B cell (primary cell): ENCODE results near the gene USH1C. TPM values are rescaled to one million over a fixed set of nuclear protein-coding genes. Genes with fewer than 3 reads are reported as not detected.

Experiments
- ATAC-seq: fragments of 200-7000 bp; cut with Tn5 transposase; one replicate; pipeline ENCODE4 v1.10.0; 2021; ENCODE audit warnings: low read depth, mild to moderate bottlenecking, moderate number of reproducible peaks, moderate library complexity
- CTCF ChIA-PET: fragments of 350-600 bp; sonication (Branson Sonifier 250); formaldehyde crosslinking; loops from one replicate; lab custom pipeline; 2021; ENCODE audit warnings: antibody characterized with exemption, inconsistent platforms; lab: Charles Lee
- POLR2A ChIA-PET: fragments of 350-600 bp; sonication (Branson Sonifier 250); formaldehyde crosslinking; loops from one replicate; lab custom pipeline; 2021; ENCODE audit warnings: antibody characterized with exemption; lab: Charles Lee
- DNase-seq: peaks from one replicate; pipeline ENCODE4 v3.0.0; 2013
- H2AFZ ChIP-seq: 2 replicates; pipeline ENCODE4 v1.6.1; 2012; ENCODE audit warnings: mild to moderate bottlenecking, low read depth, low read length; ENCODE audit not compliant: insufficient read depth, poor library complexity, severe bottlenecking
- H3K27ac ChIP-seq, 2 donors: 1 replicate in 1 of 2; 2 replicates in 1 of 2; pipeline ENCODE4 v1.5.1; 2012 to 2013; ENCODE audit warnings: low read length in 2 of 2, mild to moderate bottlenecking in 2 of 2, moderate library complexity in 1 of 2
- H3K27me3 ChIP-seq, 4 experiments: fragments of 200-600 bp in 1 of 4; sonication (generic) in 1 of 4; replicated peaks in 1 of 4; 1 replicate in 2 of 4; 2 replicates in 2 of 4; pipeline versions ENCODE4 v1.6.1 to v1.7.0; 2013 to 2016; ENCODE audit warnings: low read length in 3 of 4, mild to moderate bottlenecking in 2 of 4, mixed read lengths in 1 of 4, moderate library complexity in 1 of 4; ENCODE audit not compliant: insufficient read depth in 4 of 4, control insufficient read depth in 3 of 4; ENCODE audit errors: control extremely low read depth in 1 of 4
- H3K36me3 ChIP-seq, 2 experiments: replicated peaks in 1 of 2; 1 replicate in 1 of 2; 2 replicates in 1 of 2; pipeline versions ENCODE4 v1.6.1 to v1.7.1; 2013; ENCODE audit warnings: low read length in 1 of 2; ENCODE audit not compliant: insufficient read depth in 2 of 2, control insufficient read depth in 1 of 2; ENCODE audit errors: control extremely low read depth in 1 of 2, extremely low read depth in 1 of 2
- H3K4me1 ChIP-seq, 2 donors: fragments of 200-600 bp in 1 of 2; sonication (generic) in 1 of 2; 1 replicate in 1 of 2; 2 replicates in 1 of 2; pipeline versions ENCODE4 v1.5.1 to v1.6.1; 2013 to 2017; ENCODE audit warnings: low read length in 2 of 2; ENCODE audit not compliant: control insufficient read depth in 2 of 2, insufficient read depth in 2 of 2
- H3K4me2 ChIP-seq: replicated peaks from 2 replicates; pipeline ENCODE3; 2012; ENCODE audit warnings: mild to moderate bottlenecking, low read depth, low read length; ENCODE audit not compliant: poor library complexity, severe bottlenecking
- H3K4me3 ChIP-seq, 5 experiments: fragments of 200-600 bp in 1 of 5; sonication (generic) in 1 of 5; 1 replicate in 3 of 5; 2 replicates in 2 of 5; pipeline versions ENCODE4 v1.5.1 to v1.7.0; 2011 to 2016; ENCODE audit warnings: low read length in 4 of 5, mild to moderate bottlenecking in 4 of 5, low read depth in 2 of 5, control low read depth in 1 of 5, moderate library complexity in 1 of 5; ENCODE audit not compliant: insufficient read depth in 1 of 5; ENCODE audit errors: control extremely low read depth in 1 of 5, extremely low read depth in 1 of 5
- H3K79me2 ChIP-seq: fragments of 200-600 bp; sonication (generic); one replicate; pipeline ENCODE4 v1.6.0; 2016; ENCODE audit warnings: low read length; ENCODE audit not compliant: control insufficient read depth, insufficient read depth
- H3K9ac ChIP-seq: fragments of 200-600 bp; sonication (generic); 2 replicates; pipeline ENCODE4 v1.6.1; 2017; ENCODE audit warnings: mild to moderate bottlenecking, low read length, moderate library complexity
- H3K9me3 ChIP-seq, 3 donors: one replicate each; pipeline versions ENCODE4 v1.6.1 to v1.7.1; 2013; ENCODE audit warnings: low read length in 2 of 3; ENCODE audit not compliant: control insufficient read depth in 2 of 3, insufficient read depth in 1 of 3; ENCODE audit errors: control extremely low read depth in 1 of 3
- H4K20me1 ChIP-seq: 2 replicates; pipeline ENCODE4 v1.6.0; 2012; ENCODE audit warnings: mild to moderate bottlenecking, low read length; ENCODE audit not compliant: insufficient read depth, control insufficient read depth, poor library complexity, severe bottlenecking
- H3K27ac Mint-ChIP-seq: one replicate; pipeline ENCODE4 v1.8.0; 2021; ENCODE audit warnings: mixed read lengths
- H3K27me3 Mint-ChIP-seq: one replicate; pipeline ENCODE4 v1.8.0; 2021; ENCODE audit warnings: mixed read lengths
- H3K4me1 Mint-ChIP-seq: one replicate; pipeline ENCODE4 v1.8.0; 2021; ENCODE audit warnings: mixed read lengths
- H3K4me3 Mint-ChIP-seq: one replicate; pipeline ENCODE4 v1.8.0; 2021; ENCODE audit warnings: mixed read lengths
- H3K9me3 Mint-ChIP-seq: one replicate; pipeline ENCODE4 v1.8.0; 2022; ENCODE audit warnings: mixed read lengths; ENCODE audit not compliant: insufficient read depth
- CTCF ChIP-seq: fragments of 200-600 bp; IDR thresholded peaks from one replicate; pipeline ENCODE4 v1.8.0; 2022; ENCODE audit warnings: antibody characterized with exemption, mild to moderate bottlenecking
- EZH2 ChIP-seq: IDR thresholded peaks from 2 replicates; pipeline ENCODE4 v1.6.1; 2012; ENCODE audit warnings: borderline replicate concordance, low read depth, mild to moderate bottlenecking, moderate library complexity, low read length; ENCODE audit not compliant: insufficient read depth, poor library complexity, severe bottlenecking
- WGBS: methylation state at CpG from one replicate; pipeline ENCODE4 v1.1.5; 2013; ENCODE audit warnings: missing lambda C conversion rate; ENCODE audit not compliant: insufficient coverage; 5-methylcytosine and 5-hydroxymethylcytosine counted together
- intact Hi-C: fragments of 100-400 bp; cut with micrococcal nuclease; formaldehyde crosslinking; loops from one replicate; pipeline ENCODE4 v1.10.0; 2022
- polyA plus RNA-seq: library from polyadenylated mRNA; depleted of rRNA; stranded (reverse); fragments of >200 nt; gene quantifications from 2 replicates; pipeline ENCODE4 v1.2.3, GENCODE V29; 2012
- total RNA-seq, 2 donors: library from RNA; stranded (reverse); fragments of 120-200 nt in 1 of 2; gene quantifications; 1 replicate in 1 of 2; 2 replicates in 1 of 2; pipeline versions ENCODE4 v1.2.3 to v1.2.4, GENCODE V29; 2013 to 2022

USH1C gene
- total and polyA plus RNA-seq, 2 donors (not counting 1 experiment from before 2014, with no cell fraction given) = not detected

DNA sequence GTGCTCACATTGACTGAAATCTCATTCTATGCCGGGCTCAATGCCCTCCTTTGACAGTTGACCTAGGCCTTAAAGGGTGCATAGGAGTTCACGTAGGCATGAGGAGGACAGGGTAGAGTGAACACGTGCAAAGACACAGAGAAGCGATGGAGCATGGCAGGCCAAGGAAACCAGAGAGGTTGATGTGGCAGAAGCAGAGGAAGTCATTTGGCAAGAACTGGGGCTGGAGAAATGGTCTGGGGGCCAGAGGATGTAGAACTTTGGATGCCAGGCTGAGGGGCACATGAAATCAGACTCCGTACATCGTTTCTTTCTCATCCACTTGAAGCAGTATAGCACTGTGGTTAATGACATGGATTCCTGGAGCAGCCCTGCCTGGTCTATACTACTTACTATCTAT is 54.0 kb downstream of the USH1C start:
- no peak overlapping the region for H2AFZ ChIP-seq
- no peaks in the 10 kb centered on the region for H3K4me1 ChIP-seq
- Mint-ChIP-seq H3K9me3 (no peaks in the 10 kb centered on the region), H3K4me3 (no peak overlapping the region), H3K27me3 (peaks cover 34% of the 10 kb centered on the region), H3K27ac (no peak overlapping the region), H3K4me1 (no peaks in the 10 kb centered on the region)
- POLR2A ChIA-PET = no interaction called here
- CTCF ChIA-PET = interaction anchor here (1.0 kb wide), 1 partner anchor 107 kb away, joined by 3 read pairs; no protein-coding TSS in a partner anchor
- no peaks in the 10 kb centered on the region for H3K79me2 ChIP-seq
- H3K4me2 ChIP-seq = no peak overlapping the region
- TF ChIP-seq CTCF = no peak
- TF ChIP-seq EZH2 = no peak
- no peaks in the 10 kb centered on the region for H4K20me1 ChIP-seq
- ATAC-seq (no peak), DNase-seq (no peak)
- intact Hi-C loops = no loop called here
- WGBS = 39% methylated on average over 4 of the region's 6 CpGs
- H3K36me3 ChIP-seq = no peaks in the 10 kb centered on the region
- peaks cover 0 to 9% (median 2%) of the 10 kb centered on the region in 4 experiments for H3K27me3 ChIP-seq
- H3K9me3 ChIP-seq = no peaks in the 10 kb centered on the region
- H3K9ac ChIP-seq = no peak overlapping the region
- no peak overlapping the region for H3K27ac ChIP-seq
- H3K4me3 ChIP-seq = no peak overlapping the region

GRCh38 chr11:17489751-17490150 is 54.5 kb downstream of the USH1C start:
- Histone ChIP-seq H3K27me3 (peaks cover 0 to 9% (median 2%) of the 10 kb centered on the region in 4 experiments), H3K4me3 (no peak overlapping the region), H3K36me3 (no peaks in the 10 kb centered on the region), H2AFZ (no peak overlapping the region), H3K9ac (no peak overlapping the region), H3K4me2 (no peak overlapping the region), H3K4me1 (no peaks in the 10 kb centered on the region), H4K20me1 (no peaks in the 10 kb centered on the region), H3K27ac (no peak overlapping the region), H3K79me2 (no peaks in the 10 kb centered on the region), H3K9me3 (no peaks in the 10 kb centered on the region)
- 94% methylated on average over 4 of the region's 5 CpGs for WGBS
- Mint-ChIP-seq H3K27me3 (peaks cover 34% of the 10 kb centered on the region), H3K4me1 (no peaks in the 10 kb centered on the region), H3K27ac (no peak overlapping the region), H3K4me3 (no peak overlapping the region), H3K9me3 (no peaks in the 10 kb centered on the region)
- DNase-seq (no peak), ATAC-seq (no peak)
- CTCF ChIA-PET = no interaction called here
- intact Hi-C loops = no loop called here
- POLR2A ChIA-PET = no interaction called here
- no peak for TF ChIP-seq CTCF
- TF ChIP-seq EZH2 = no peak
